Chondrocyte (in vitro differentiated cells): ENCODE measurements around the gene ZNHIT3. TPM values are rescaled to one million over a fixed set of nuclear protein-coding genes. Genes with fewer than 3 reads are reported as not detected.

Source experiments
- DNase-seq: peaks from one replicate; pipeline ENCODE4 v3.0.0; 2021; ENCODE audit warnings: mixed read lengths, low spot score
- H3K27ac Mint-ChIP-seq: one replicate; pipeline ENCODE4 v1.8.0; 2021; ENCODE audit warnings: mild to moderate bottlenecking, moderate library complexity, mixed read lengths; ENCODE audit not compliant: unreplicated experiment
- H3K27me3 Mint-ChIP-seq: 2 replicates; pipeline ENCODE4 v1.8.0; 2021; ENCODE audit warnings: low read depth, mixed read lengths
- H3K36me3 Mint-ChIP-seq: 2 replicates; pipeline ENCODE4 v1.8.0; 2021; ENCODE audit warnings: low read depth, mixed read lengths
- H3K4me1 Mint-ChIP-seq: 2 replicates; pipeline ENCODE4 v1.8.0; 2021; ENCODE audit warnings: low read depth, mild to moderate bottlenecking, mixed read lengths
- H3K4me3 Mint-ChIP-seq: one replicate; pipeline ENCODE4 v1.8.0; 2021; ENCODE audit warnings: mild to moderate bottlenecking, moderate library complexity, mixed read lengths; ENCODE audit not compliant: unreplicated experiment
- H3K9me3 Mint-ChIP-seq: 2 replicates; pipeline ENCODE4 v1.8.0; 2021; ENCODE audit warnings: low read depth, mixed read lengths
- total RNA-seq: library from RNA; stranded (reverse); gene quantifications from 3 replicates; pipeline ENCODE4 v1.2.1, GENCODE V29; 2021
- TF ChIP-seq, protein P1 (sequence below): fragments of 200-600 bp; sonication (generic); IDR thresholded peaks from 2 replicates; pipeline ENCODE4 v1.5.0; 2021; ENCODE audit warnings: antibody characterized with exemption, mild to moderate bottlenecking, moderate library complexity

Gene ZNHIT3
- total RNA-seq, 1 donor from 2014 or later: 25.2 TPM

DNA sequence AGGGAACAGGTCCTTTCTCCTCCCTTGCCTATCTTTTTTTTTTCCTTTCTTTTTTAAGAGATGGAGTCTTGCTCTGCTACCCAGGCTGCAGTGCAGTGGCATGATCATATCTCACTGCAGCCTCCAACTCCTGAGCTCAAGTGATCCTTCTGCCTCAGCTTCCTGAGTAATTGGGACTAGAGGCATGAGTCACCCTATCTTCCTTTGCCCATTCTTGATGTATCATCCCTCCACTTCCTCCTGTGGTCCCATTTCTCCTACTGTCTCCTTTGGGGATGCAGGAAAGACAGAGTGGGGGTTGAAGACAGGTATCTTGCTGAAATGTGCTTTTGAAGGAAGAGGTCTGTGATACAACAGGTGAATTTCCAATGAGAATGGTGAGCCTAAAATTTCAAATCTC is 42.6 kb downstream of the ZNHIT3 start:
- H3K27ac Mint-ChIP-seq: no peak overlapping the region
- peaks cover 26% of the 10 kb centered on the region for H3K36me3 Mint-ChIP-seq
- H3K27me3 Mint-ChIP-seq: no peaks in the 10 kb centered on the region
- no peaks in the 10 kb centered on the region for H3K9me3 Mint-ChIP-seq
- H3K4me1 Mint-ChIP-seq: peaks cover 14% of the 10 kb centered on the region
- no peak overlapping the region for H3K4me3 Mint-ChIP-seq
- DNase-seq: no peak
- TF ChIP-seq, protein P1, sequence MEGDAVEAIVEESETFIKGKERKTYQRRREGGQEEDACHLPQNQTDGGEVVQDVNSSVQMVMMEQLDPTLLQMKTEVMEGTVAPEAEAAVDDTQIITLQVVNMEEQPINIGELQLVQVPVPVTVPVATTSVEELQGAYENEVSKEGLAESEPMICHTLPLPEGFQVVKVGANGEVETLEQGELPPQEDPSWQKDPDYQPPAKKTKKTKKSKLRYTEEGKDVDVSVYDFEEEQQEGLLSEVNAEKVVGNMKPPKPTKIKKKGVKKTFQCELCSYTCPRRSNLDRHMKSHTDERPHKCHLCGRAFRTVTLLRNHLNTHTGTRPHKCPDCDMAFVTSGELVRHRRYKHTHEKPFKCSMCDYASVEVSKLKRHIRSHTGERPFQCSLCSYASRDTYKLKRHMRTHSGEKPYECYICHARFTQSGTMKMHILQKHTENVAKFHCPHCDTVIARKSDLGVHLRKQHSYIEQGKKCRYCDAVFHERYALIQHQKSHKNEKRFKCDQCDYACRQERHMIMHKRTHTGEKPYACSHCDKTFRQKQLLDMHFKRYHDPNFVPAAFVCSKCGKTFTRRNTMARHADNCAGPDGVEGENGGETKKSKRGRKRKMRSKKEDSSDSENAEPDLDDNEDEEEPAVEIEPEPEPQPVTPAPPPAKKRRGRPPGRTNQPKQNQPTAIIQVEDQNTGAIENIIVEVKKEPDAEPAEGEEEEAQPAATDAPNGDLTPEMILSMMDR: no peak

- no peak overlapping the region for H3K4me3 Mint-ChIP-seq
- peaks cover 11% of the 10 kb centered on the region for H3K36me3 Mint-ChIP-seq
These were observed 46.0 kb downstream of the ZNHIT3 start for GRCh38 chr17:36532435-36532975.

GRCh38 chr17:36533935-36534839 is 47.7 kb downstream of the ZNHIT3 start:
- peak overlapping the region; percentile 97 for H3K4me3 Mint-ChIP-seq
- TF ChIP-seq, protein P1: peak; percentile 84
- H3K36me3 Mint-ChIP-seq: peaks cover 6% of the 10 kb centered on the region

More at GRCh38 chr17:36532435-36532975, 46.0 kb downstream of the ZNHIT3 start:
- no peak for DNase-seq
- Mint-ChIP-seq H3K27me3 (no peaks in the 10 kb centered on the region), H3K9me3 (no peaks in the 10 kb centered on the region), H3K27ac (no peak overlapping the region), H3K4me1 (peaks cover 17% of the 10 kb centered on the region)
- TF ChIP-seq, protein P1: no peak

GRCh38 chr17:36534840-36535668 is 48.6 kb downstream of the ZNHIT3 start, which contains the start of the genes MYO19 and PIGW:
MYO19 (minus strand) TSS chr17:36534868; CDS start chr17:36532538, 2,330 bp downstream.
PIGW (plus strand) TSS chr17:36534987; CDS start chr17:36537102, 2,115 bp downstream.
- no peaks in the 10 kb centered on the region for H3K9me3 Mint-ChIP-seq
- H3K4me3 Mint-ChIP-seq: peak within 1 kb of the TSS; percentile 97
- H3K27me3 Mint-ChIP-seq: no peaks in the 10 kb centered on the region
- peak within 1 kb of the TSS; percentile 99 for H3K27ac Mint-ChIP-seq
- DNase-seq: no peak
- TF ChIP-seq, protein P1: peak; percentile 49
- H3K4me1 Mint-ChIP-seq: peaks cover 17% of the 10 kb centered on the region
- H3K36me3 Mint-ChIP-seq: peaks cover 5% of the 10 kb centered on the region

More at GRCh38 chr17:36533935-36534839, 47.7 kb downstream of the ZNHIT3 start:
- H3K27me3 Mint-ChIP-seq: no peaks in the 10 kb centered on the region
- H3K4me1 Mint-ChIP-seq: peaks cover 17% of the 10 kb centered on the region
- no peak for DNase-seq
- peak overlapping the region; percentile 99 for H3K27ac Mint-ChIP-seq
- H3K9me3 Mint-ChIP-seq: no peaks in the 10 kb centered on the region

DNA sequence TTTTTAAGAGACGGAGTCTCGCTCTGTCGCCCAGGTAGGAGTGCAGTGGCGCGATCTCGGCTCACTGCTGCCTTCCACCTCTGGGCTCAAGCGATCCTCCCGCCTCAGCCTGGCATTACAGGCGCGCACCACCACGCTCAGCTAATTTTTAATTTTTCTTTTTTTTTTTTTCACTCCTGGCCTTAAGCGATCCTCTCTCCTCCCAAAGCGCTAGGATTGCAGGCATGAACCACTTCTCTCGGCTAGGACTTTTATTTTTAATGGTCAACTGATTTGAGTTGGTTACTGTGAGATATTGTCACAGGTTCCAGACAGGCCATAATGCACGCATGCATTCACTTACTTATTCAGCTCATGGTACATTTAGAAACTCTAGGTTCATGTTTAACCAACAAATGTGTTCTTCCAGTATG is 49.2 kb downstream of the ZNHIT3 start:
- peaks cover 17% of the 10 kb centered on the region for H3K4me1 Mint-ChIP-seq
- H3K36me3 Mint-ChIP-seq: peaks cover 5% of the 10 kb centered on the region
- H3K9me3 Mint-ChIP-seq: no peaks in the 10 kb centered on the region
- no peaks in the 10 kb centered on the region for H3K27me3 Mint-ChIP-seq
- peak overlapping the region; percentile 97 for H3K4me3 Mint-ChIP-seq
- peak overlapping the region; percentile 99 for H3K27ac Mint-ChIP-seq
- TF ChIP-seq, protein P1: peak; percentile 8
- no peak for DNase-seq
